ENCODE measurements around the gene BMERB1. TPM values are rescaled to one million over a fixed set of nuclear protein-coding genes. Genes with fewer than 3 reads are reported as not detected.
A peak's percentile ranks its signal among the peaks of the same experiment; 100 is the strongest.

Gene BMERB1
- total RNA-seq, 1 experiment from 2014 or later: 13.6 TPM

GRCh38 chr16:15502041-15502725 is 67.8 kb downstream of the BMERB1 start:
- Mint-ChIP-seq H3K4me3 (no peak overlapping the region), H3K27me3 (ENCODE audit: low read depth) (no peaks in the 10 kb centered on the region), H3K36me3 (0 out of 2 replicates have a peak, but pooled peaks cover 2% of the 10 kb centered on the region), H3K27ac (0 out of 2 replicates have a peak overlapping the region, but pooled peaks have one; percentile 26), H3K4me1 (peaks cover 12% of the 10 kb centered on the region), H3K9me3 (no peaks in the 10 kb centered on the region)
- DNase-seq (ENCODE audit: low spot score): no peak
- CTCF ChIA-PET: interaction anchor here (1.3 kb wide), 1 partner anchor 8 kb away, joined by 9 read pairs; no protein-coding TSS in a partner anchor
- no peak for ATAC-seq
- TF ChIP-seq JUN (CRISPR knock-in tag; IDR thresholded peaks at IDR 0.05) (no peak), NR3C1 (CRISPR knock-in tag; conservative IDR thresholded peaks at IDR 0.05; ENCODE audit: low read depth) (no peak), E2F1 (CRISPR knock-in tag; IDR thresholded peaks at IDR 0.05) (no peak), ZNF263 (CRISPR knock-in tag; IDR thresholded peaks at IDR 0.05; ENCODE audit: low read depth) (no peak), JAZF1 (CRISPR knock-in tag; IDR thresholded peaks at IDR 0.05) (no peak), FOXP4 (CRISPR knock-in tag; IDR thresholded peaks at IDR 0.05) (no peak), RELA (CRISPR knock-in tag; IDR thresholded peaks at IDR 0.05; ENCODE audit: borderline replicate concordance) (no peak), SMAD4 (CRISPR knock-in tag; IDR thresholded peaks at IDR 0.05) (no peak), TEAD4 (CRISPR knock-in tag; IDR thresholded peaks at IDR 0.05) (no peak), ZNF532 (CRISPR knock-in tag; IDR thresholded peaks at IDR 0.05; ENCODE audit: borderline replicate concordance) (no peak), ZSCAN18 (CRISPR knock-in tag; IDR thresholded peaks at IDR 0.05) (no peak), OVOL2 (CRISPR knock-in tag; IDR thresholded peaks at IDR 0.05; ENCODE audit: borderline replicate concordance) (no peak), ZNF232 (CRISPR knock-in tag; IDR thresholded peaks at IDR 0.05) (no peak), NFE2L1 (CRISPR knock-in tag; IDR thresholded peaks at IDR 0.05) (no peak)
- POLR2A ChIA-PET: no interaction called here

- ChIA-PET POLR2A (no interaction called here), CTCF (no interaction called here)
- ATAC-seq (no peak), DNase-seq (ENCODE audit: low spot score) (no peak)
- Mint-ChIP-seq H3K4me3 (no peak overlapping the region), H3K27me3 (ENCODE audit: low read depth) (no peaks in the 10 kb centered on the region), H3K36me3 (0 out of 2 replicates have a peak, but pooled peaks cover 2% of the 10 kb centered on the region), H3K27ac (peak overlapping the region; percentile 12; the same call in 1 of the 2 replicates), H3K4me1 (peaks cover 27% of the 10 kb centered on the region), H3K9me3 (no peaks in the 10 kb centered on the region)
- TF ChIP-seq ETV6 (CRISPR knock-in tag; IDR thresholded peaks at IDR 0.05) (no peak), TP53 (CRISPR knock-in tag; IDR thresholded peaks at IDR 0.05) (no peak), MAX (CRISPR knock-in tag; IDR thresholded peaks at IDR 0.05) (no peak), ZNF423 (CRISPR knock-in tag; IDR thresholded peaks at IDR 0.05) (no peak), AFF4 (CRISPR knock-in tag; IDR thresholded peaks at IDR 0.05; ENCODE audit: borderline replicate concordance) (no peak), OVOL2 (CRISPR knock-in tag; IDR thresholded peaks at IDR 0.05; ENCODE audit: borderline replicate concordance) (no peak), ELF4 (CRISPR knock-in tag; IDR thresholded peaks at IDR 0.05; ENCODE audit: low read depth) (no peak)
Measured at GRCh38 chr16:15506441-15506840, 72.1 kb downstream of the BMERB1 start.
